GM18519 (cell line): ENCODE data around the gene GKN1.

Experiments
- ATAC-seq: cut with Tn5 transposase; IDR thresholded peaks from one replicate; pipeline ENCODE4 v1.9.1; 2021; ENCODE audit warnings: mild to moderate bottlenecking, moderate library complexity; ENCODE audit not compliant: unreplicated experiment, low FRiP score

The GKN1 gene, protein sequence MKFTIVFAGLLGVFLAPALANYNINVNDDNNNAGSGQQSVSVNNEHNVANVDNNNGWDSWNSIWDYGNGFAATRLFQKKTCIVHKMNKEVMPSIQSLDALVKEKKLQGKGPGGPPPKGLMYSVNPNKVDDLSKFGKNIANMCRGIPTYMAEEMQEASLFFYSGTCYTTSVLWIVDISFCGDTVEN

DNA sequence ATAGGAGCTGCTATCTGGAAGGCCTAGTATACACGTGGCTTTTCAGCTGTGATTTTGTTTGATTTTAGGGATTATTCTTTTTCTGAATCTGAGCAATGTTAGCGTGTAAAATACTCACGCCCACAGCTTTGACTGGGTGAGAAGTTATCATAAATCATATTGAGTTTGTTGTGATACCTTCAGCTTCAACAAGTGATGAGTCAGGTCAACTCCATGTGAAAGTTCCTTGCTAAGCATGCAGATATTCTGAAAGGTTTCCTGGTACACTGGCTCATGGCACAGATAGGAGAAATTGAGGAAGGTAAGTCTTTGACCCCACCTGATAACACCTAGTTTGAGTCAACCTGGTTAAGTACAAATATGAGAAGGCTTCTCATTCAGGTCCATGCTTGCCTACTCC is at the start of gene GKN1:
Gene GKN1, plus strand, starts transcription at position 386 of the 400 bp plus-strand sequence. CDS start 42 bp downstream, outside the sequence.
- ATAC-seq: no peak

DNA sequence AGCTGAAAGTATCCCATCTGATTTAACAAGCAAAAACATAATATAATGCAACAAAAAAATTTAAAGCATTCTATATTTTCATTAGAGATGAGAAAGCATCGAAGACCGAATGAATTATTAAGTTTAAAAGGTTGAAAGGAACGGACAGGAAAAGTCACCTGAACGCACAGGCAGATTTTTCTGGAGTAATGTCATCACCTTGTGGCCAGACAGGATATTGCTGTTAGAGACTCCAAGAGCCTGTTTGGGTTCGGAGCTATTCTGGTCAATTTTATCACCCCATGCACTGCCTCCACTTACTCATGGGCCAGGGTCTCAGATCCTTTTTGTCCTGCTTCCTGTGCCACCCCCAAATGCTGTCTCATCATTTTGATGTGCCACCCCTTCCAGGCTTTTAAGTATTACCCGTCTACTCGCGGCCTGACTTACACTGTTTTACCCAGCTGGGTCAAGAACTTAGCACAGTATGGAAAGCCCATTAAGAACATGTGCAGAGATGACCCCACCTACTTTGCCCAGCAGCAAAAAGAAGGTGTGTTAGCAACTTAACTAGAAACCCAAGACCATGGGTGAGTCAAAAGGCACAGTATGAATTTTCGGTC is 49.0 kb upstream of the GKN1 start:
- ATAC-seq: no peak

DNA sequence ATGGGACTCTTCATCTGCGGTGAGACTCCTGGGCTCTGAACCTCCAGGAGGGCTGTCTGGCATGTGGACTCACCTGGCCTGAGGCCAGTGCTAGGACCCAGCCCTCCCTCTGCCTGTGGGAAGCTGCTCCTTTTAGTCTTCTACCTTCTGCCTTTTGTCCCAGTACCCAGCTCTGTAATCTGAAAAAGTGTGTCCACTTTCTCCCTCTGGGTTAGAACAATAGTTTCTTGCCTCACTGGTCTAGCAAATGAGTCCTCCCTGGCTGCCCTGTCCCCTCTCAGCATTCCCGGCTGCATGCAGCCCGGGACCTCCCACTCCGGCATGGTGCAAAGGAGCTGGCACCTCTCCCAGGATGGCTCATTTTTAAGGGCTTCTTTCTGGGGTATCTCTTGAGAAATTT is 47.6 kb upstream of the GKN1 start:
- ATAC-seq: no peak

DNA sequence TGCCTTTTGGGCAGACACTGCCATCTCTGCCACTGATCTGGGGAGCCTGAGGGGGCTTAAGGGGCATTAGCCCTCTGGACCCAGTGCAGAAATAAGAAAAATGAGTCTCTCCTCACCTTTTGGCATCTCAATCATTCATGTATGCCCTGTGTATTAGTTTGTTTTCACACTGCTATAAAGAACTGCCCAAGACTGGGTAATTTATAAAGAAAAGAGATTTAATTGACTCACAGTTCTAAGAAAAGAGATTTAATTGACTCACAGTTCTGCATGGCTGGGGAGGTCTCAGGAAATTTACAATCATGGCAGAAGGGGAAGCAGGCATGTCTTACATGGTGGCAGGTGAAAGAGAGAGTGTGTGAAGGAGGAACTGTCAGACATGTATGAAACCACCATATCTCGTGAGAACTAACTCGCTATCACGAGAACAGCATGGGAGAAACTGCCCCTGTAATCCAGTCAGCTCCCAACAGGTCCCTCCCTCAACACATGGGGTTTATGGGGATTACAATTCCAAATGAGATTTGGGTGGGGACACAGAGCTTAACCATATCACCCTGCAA is 43.2 kb upstream of the GKN1 start:
- no peak for ATAC-seq

DNA sequence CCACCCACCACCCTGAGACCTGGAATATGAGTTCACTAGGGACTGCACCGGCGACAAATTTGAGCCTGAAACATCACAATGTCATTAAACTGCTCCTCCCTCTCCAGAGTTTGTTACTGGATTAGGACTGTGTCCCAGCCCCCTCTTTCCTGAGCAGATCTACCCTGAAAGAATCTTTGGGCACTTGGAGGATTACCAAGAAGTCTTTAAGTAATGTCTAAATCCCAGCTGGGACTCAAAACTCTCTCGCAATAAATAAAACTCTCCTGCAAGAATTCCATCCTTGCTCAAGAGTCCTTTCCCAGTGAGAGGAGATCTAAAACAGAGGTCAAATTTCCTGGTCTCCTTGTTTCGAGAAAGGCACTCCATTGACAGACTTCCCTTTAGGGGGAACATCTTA is 42.6 kb upstream of the GKN1 start:
- no peak for ATAC-seq

DNA sequence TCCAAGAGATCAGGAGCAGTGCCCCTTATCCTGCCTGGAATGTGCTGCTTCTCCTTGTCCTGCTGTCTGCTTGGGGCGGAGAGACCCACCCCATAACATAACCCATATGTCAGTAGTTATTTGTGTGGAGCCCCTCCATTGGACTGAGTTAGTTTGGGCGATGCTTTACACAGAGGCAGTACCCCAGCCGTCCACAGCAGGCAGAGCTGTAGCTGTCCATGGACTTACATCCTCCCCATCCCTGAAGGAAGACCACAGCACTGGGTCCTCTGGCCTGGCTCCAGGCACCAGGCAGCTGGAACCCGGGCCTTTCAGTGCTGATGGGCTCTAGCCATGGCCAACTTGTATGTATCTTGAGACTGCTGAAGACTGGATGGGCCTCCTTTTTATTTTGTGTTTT is 42.0 kb upstream of the GKN1 start:
- no peak for ATAC-seq

DNA sequence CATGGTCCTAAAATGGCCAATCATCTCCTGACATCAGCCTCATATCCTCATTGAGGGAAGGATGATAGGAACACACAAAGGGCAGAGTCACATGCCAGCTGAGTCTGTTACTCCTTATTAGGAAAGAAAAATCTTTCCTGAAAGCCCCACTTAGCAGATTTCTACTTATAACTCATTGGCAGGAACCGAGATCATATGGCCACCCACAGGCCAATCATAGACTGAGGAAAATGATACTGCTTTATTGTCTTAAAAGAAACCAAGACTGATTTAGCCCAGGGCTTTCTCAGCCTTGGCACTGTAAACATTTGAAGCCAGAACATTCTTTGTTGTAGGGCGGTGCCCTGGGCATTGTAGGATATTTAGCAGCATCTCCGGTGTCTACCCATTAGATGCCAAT is 40.4 kb upstream of the GKN1 start:
- ATAC-seq: no peak

DNA sequence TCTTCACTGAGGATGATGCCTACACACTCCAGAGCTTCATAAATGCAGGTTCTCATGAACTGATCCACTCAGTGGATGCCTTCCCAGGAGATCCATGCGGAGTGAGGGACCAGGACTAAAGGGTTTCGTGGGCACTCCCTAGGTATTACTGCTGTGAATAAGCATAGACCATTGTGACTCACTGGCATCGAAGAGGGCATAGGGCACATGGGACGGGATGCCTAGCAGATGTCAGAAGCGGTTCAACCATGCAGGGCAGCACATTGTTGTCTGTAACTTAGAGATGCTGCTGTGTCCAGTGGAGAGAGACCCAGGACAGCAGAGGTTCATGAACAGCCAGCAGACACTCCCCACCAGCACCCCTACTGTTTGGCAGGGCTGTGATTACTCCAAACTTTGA is 39.0 kb upstream of the GKN1 start:
- ATAC-seq: no peak

DNA sequence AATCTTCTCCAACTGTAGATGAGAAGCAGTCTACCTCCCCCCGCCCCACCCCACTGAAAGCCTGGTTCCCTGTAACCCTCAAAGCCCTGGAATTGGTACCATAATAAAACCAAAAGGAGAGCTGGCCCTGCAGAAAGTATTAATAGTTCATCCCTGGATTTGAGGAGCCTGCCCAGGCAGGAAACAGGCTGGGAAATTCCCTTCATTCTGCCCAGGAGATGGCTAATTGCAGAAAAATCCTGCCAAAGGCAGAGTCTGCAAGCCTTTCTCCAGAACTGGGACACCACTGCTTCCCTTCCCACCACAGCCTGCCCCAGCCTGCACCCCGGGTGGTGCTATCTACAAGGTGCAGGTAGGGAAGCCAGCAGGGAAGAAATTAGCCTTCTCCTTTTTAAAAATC is 38.0 kb upstream of the GKN1 start:
- ATAC-seq: no peak

DNA sequence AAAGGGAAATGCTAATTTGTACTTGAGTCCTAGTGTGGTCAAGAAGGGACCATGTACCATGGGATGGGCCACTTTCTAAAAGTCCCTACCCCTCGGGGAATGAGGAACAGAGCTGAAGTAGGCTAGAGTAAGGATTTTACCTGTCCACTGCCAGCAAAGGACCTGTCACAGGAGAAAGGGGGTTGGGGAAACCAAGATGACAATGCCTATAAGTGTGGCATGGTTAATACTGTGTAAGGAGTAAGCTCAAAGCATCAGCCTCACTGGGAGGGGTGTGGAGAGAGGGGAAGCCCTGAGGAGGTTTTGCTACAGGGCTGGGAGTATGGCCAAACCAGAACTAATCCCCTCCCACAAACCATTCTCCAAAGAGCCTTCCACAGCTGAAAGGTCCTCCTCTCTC is 37.5 kb upstream of the GKN1 start:
- ATAC-seq: no peak

DNA sequence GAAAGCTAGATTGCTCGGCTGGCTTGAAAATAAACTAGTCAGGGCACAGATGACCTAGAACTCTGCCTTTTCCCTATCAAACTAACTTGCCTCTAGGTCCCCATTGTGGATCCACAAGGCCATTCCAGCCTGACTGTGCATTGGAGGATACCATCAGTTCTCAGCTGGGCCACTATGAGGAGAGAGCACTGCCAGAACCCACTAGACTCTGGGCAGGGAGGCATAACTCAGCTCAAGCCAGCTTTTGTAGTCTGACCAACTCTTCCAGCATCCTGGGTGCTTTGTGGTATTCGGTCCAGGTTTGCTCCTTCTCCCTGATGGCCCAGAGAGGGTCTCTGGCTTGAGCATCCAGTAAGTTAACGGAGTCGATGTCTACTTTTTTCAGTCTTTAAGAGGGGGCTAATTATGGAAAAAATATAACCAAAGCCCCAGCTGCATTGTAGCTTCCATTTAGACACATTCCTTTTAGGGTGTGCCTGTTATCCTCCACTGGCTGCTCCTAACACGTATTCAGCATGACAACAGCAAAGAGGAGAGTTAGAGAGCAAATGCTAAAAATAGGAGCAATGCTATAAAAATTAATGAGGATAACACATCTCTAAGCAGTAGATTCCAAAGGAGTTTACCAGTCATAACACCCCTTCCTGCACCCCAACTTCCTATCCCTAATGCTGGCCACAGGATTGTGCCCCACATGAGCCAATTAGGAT is 36.9 kb upstream of the GKN1 start:
- ATAC-seq: no peak

DNA sequence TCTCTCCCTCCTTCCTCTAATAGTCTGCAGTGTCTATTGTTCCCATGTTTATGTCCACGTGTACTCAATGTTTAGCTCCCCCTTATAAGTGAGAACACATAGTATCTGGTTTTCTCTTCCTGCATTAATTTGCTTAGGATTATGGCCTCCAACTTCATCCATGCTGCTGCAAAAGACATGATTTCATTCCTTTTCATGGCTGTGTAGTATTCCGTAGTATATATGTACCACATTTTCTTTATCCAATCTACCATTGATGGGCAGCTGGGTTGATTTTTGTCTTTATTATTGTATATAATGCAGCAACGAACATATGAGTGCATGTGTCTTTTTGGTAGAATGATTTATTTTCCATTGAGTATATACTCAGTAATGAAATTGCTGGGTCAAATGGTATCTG is 35.5 kb upstream of the GKN1 start:
- ATAC-seq: no peak

DNA sequence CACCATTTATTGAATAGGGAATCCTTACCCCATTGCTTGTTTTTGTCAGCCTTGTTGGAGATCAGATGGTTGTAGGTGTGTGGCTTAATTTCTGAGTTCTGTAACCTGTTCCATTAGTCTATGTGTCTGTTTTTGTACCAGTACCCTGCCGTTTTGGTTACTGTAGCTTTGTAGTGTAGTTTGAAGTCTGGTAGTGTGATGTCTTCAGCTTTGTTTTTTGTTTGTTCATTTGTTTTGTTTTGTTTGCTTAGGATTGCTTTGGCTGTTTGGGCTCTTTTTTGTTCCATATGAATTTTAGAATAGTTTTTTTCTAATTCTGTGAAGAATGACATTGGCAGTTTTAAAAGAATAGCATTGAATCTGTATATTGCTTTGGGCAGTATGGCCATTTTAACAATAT is 34.5 kb upstream of the GKN1 start:
- ATAC-seq: no peak

DNA sequence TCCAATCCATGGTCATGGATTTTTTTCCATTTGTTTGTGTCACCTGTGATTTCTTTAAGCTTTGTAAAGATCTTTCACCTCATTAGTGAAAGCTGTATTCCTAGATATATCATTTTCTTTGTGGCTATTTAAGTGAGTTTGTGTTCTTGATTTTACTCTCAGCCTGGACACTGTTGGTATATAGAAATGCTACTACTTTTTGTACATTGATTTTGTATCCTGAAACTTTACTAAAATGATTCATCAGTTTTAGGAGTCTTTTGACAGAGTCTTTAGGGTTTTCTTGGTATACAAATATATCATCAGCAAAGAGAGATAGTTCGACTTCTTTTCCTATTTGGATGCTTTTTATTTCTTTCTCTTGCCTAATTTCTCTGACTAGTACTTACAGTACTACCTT is 34.1 kb upstream of the GKN1 start:
- ATAC-seq: no peak

DNA sequence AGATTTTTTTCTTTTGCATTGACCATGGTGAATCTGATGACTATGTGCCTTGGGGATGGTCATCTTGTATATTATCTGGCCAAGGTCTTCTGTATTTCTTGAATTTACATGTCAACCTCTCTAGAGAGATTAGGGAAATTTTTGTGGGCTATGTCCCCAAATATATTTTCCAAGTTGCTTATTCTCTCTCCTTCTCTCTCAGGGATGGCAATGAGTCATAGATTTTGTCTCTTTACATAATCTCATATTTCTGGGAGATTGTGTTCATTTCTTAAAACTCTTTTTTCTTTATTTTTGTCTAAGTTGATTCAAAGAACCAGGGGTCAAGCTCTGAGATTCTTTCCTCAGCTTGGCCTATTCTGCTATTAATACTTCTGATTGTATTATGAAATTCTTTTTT is 31.6 kb upstream of the GKN1 start:
- ATAC-seq: no peak

DNA sequence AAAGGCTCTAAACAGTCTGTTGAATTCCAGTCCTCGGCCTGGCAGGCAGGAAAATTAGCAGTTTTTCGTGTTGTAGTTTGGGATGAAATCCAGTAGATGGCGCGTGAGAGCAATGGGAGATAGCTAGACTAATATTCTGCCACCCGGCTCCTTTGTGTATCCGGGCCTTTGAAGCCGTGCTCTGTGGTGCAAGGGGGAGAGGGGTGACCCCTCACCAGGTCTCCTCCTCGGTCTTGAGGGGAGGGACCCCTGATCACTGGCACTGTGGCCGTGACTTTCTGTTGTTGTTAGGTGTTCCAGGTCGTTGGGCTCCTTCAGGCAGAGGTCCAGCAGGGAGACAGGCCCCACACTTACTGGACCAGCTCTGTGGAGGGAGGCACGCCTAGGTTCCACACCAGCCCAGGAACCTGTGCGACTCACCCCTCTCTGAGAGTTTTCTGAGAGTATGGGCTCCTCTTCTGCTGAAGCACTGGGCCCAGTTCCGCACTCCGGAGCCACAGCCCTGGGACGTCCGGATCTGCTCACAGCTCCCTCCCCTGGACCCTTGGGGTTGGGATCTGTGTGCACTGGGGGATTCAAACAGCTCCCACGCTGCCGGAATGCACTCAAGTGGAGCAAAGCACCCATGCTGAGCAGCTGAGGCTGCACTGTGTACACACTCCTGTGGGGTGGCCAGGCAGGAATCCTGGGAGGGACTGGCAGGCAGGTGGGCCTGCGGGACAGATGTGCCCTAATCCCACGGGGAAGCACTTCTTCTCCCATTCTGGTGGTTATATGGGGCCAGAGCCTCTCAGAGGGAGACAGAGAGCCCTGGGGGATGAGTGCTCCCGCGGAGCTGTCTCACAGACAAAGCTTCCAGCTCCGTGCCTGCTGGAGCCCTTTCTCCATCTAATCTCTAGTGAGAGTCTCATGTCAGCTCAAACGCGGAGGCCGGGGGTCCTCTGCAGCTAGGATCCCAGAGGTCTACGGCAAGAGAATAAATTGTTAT is 30.6 kb upstream of the GKN1 start:
- peak; percentile 44 for ATAC-seq

DNA sequence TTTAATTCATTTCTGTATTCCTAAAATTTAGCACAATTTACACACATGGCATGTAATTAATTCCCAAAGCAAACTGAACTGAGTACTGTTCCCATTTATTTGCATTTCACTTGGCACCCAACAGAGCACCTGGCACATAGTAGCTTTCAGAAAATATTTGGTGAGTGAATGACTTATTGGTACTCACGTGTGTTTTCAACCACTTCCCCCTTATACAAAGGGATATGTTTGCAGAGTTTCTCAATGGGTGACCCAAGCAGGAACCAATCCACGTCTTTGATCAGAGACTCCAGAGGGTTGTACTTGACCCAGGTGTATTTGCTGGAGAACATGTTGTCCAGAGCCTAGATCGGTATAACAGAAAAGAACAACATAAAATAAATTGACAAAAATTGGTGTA is 28.3 kb upstream of the GKN1 start:
- ATAC-seq: no peak

DNA sequence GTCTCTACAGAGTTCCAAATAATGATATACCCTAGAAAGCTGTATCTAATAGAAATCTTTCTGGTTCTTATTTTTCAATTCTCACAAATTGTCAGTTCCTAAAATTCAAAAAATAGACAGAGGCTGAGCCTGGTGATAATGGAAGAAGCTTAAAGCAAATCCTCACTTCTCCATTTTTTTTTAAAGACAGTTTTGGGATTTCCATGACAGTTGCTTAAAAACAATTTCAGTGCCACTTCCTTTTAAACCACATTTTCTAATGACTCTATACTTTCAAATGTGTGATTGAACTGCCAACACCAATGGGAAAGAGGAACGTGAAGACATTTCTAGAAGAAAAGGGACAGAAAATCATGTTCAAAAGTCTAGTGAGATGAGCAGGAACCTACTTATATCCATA is 25.7 kb upstream of the GKN1 start:
- no peak for ATAC-seq

DNA sequence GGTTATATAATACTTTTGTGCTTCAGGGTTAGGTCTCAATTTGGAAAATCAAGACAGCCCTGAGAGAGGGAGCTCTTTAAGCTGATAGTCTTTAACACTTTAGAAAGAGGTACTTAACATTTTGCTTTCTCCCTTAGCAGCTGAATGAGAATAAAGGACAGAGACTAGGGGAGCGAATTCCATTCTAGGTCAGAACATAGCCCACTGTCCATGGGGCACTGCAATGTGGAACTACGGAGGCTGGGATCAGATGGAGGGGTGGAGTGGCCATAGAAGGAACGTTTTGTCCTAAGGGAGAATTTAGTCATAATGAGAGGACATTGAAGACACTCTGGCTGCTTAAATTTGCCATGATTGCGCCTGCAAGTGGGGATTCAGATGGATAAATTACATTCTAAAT is 22.5 kb upstream of the GKN1 start:
- no peak for ATAC-seq

DNA sequence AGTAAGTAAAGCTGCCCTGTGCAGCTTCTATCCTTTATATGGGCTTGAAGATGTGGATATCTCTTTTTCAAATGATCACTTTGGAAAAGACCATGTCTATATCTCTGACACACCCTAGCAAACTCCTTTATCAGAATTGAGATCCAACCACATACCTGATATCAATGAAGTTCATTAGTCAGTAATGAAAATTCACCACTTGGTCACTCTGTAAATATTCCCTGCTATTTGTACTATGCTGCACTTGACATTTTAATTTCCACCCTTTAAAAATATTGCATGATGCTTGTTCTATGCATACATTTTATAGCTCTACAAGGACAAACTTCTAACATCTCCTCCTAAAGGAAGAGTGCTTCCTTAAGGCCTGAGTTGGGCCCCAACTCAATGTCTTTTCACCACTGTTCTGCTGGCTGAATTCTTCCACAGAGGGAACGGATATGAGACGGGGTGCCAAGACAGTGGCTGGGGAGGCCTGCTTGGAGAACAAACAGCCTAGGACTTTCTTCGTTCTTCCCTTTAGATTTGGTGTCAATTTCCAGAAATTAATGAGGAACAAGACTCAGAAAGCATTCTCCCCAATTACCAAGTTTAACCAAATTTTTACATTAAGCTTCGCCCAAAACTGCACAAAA is 21.4 kb upstream of the GKN1 start, which contains the start of gene GKN2:
Gene GKN2, minus strand, starts transcription at position 7 of the 635 bp plus-strand sequence. CDS start 32 bp downstream, outside the sequence.
- no peak for ATAC-seq
